ENCODE data around the gene CDNF. TPM values are rescaled to one million over a fixed set of nuclear protein-coding genes. Genes with fewer than 3 reads are reported as not detected.

Gene CDNF
- total RNA-seq, result 1 to 10 TPM; 1.3 to 6.5 (median 4.0) TPM
- polyA plus RNA-seq, result 1 to 10 TPM; 4.2 to 5.7 TPM

GRCh38 chr10:14837757-14838581 is at the start of gene CDNF, which contains the start of the genes HSPA14 and MSANTD7:
Gene CDNF (minus strand): TSS chr10:14838037. CDS start chr10:14837946, 91 bp downstream.
Gene HSPA14 (plus strand): TSS chr10:14838306. CDS start chr10:14838403, 97 bp downstream.
Gene MSANTD7 (plus strand): TSS chr10:14838306. CDS start chr10:14842285, 3,979 bp downstream.
- ATAC-seq (peak; percentile 93 to 98 (median 96)), FAIRE-seq (peak; percentile 80), DNase-seq (peak; percentile 99 to 100 (median 100))
- peak within 1 kb of the TSS; percentile 81 to 95 (median 90) for H3K4me3 ChIP-seq
- peak within 1 kb of the TSS; percentile 91 to 98 (median 96) for H3K27ac ChIP-seq
- H3K36me3 ChIP-seq, result peaks cover 0 to 15% (median 0%) of the 10 kb centered on the region in 3 donors
- 0% methylated on average over 54 to 72 of the region's 72 CpGs for WGBS, 2 donors
- H3K4me1 ChIP-seq, result peaks cover 0 to 13% (median 6%) of the 10 kb centered on the region in 3 donors
- H3K27me3 ChIP-seq, result no peaks in the 10 kb centered on the region
- no peak for TF ChIP-seq CTCF (IDR thresholded peaks at IDR 0.05)
- no peaks in the 10 kb centered on the region for H3K9me3 ChIP-seq
- intact Hi-C loops (cut with DNase I), result no loop called here

GRCh38 chr10:14884082-14884481 is 46.2 kb upstream of the CDNF start:
- Histone ChIP-seq H3K36me3 (no peaks in the 10 kb centered on the region), H3K9me3 (no peaks in the 10 kb centered on the region), H3K27ac (no peak overlapping the region), H3K27me3 (no peaks in the 10 kb centered on the region), H3K4me1 (peaks cover 0 to 10% (median 0%) of the 10 kb centered on the region in 3 donors), H3K4me3 (no peak overlapping the region)
- WGBS, 2 donors, result 93 to 97% methylated on average over 3 of the region's 3 CpGs
- no peak for TF ChIP-seq CTCF (IDR thresholded peaks at IDR 0.05)
- ATAC-seq, result no peak
- DNase-seq, result no peak
- FAIRE-seq, result no peak
- intact Hi-C loops (cut with DNase I), result no loop called here

GRCh38 chr10:14880229-14880628 is 42.4 kb upstream of the CDNF start:
- TF ChIP-seq CTCF (IDR thresholded peaks at IDR 0.05), result no peak
- no peak overlapping the region for H3K27ac ChIP-seq
- no peaks in the 10 kb centered on the region for H3K27me3 ChIP-seq
- 41 to 48% methylated on average over 7 of the region's 7 CpGs for WGBS, 2 donors
- no peak for ATAC-seq
- H3K4me1 ChIP-seq, result peaks cover 0 to 10% (median 0%) of the 10 kb centered on the region in 3 donors
- intact Hi-C loops (cut with DNase I), result no loop called here
- FAIRE-seq, result no peak
- H3K36me3 ChIP-seq, result no peaks in the 10 kb centered on the region
- H3K9me3 ChIP-seq, result no peaks in the 10 kb centered on the region
- no peak for DNase-seq
- peak overlapping the region in 2 of 4 donors; percentile 94 to 96 for H3K4me3 ChIP-seq

GRCh38 chr10:14879928-14880193 is 42.0 kb upstream of the CDNF start:
- WGBS, 2 donors, result 1% methylated on average over 5 of the region's 5 CpGs
- intact Hi-C loops (cut with DNase I), result no loop called here
- H3K27me3 ChIP-seq, result no peaks in the 10 kb centered on the region
- H3K4me1 ChIP-seq, result peaks cover 0 to 10% (median 0%) of the 10 kb centered on the region in 3 donors
- peak overlapping the region in 3 of 4 donors; percentile 94 to 96 (median 95) for H3K4me3 ChIP-seq
- no peak for FAIRE-seq
- no peak for ATAC-seq
- no peak for DNase-seq
- H3K27ac ChIP-seq, result no peak overlapping the region
- H3K36me3 ChIP-seq, result no peaks in the 10 kb centered on the region
- no peaks in the 10 kb centered on the region for H3K9me3 ChIP-seq
- no peak for TF ChIP-seq CTCF (IDR thresholded peaks at IDR 0.05)
